MCF 10A (cell line): ENCODE measurements around the gene POLR1A. TPM values are rescaled to one million over a fixed set of nuclear protein-coding genes. Genes with fewer than 3 reads are reported as not detected.
A peak's percentile ranks its signal among the peaks of the same experiment; 100 is the strongest.

Experiments used
- BruUV-seq: library from RNA; stranded (reverse); fragments of 400-500 nt; replicated peaks from 2 replicates; lab custom pipeline; 2021; lab: Mats Ljungman, UMichigan
- CTCF ChIA-PET: fragments of 300-600 bp; sonication (Branson Sonifier 250); formaldehyde crosslinking; extraction: SDS; loops from one replicate; lab custom pipeline; 2021; ENCODE audit warnings: antibody characterized with exemption, inconsistent platforms; lab: Yijun Ruan, JAX
- POLR2A ChIA-PET: fragments of 300-600, 350-650 bp; sonication (Branson Sonifier 250); formaldehyde crosslinking; extraction: SDS; loops from one replicate; lab custom pipeline; 2020; ENCODE audit warnings: antibody characterized with exemption, inconsistent platforms; lab: Yijun Ruan, JAX
- DNase-seq: peaks from one replicate; pipeline ENCODE4 v3.0.0-alpha.2; 2018; ENCODE audit not compliant: unreplicated experiment
- H3K27ac Mint-ChIP-seq: one replicate; pipeline ENCODE4 v1.8.0; 2022; ENCODE audit warnings: mild to moderate bottlenecking, low read depth, mixed read lengths; ENCODE audit not compliant: unreplicated experiment
- H3K27me3 Mint-ChIP-seq: one replicate; pipeline ENCODE4 v1.8.0; 2022; ENCODE audit warnings: mixed read lengths; ENCODE audit not compliant: insufficient read depth, unreplicated experiment
- H3K36me3 Mint-ChIP-seq: one replicate; pipeline ENCODE4 v1.8.0; 2022; ENCODE audit warnings: mild to moderate bottlenecking, moderate library complexity, mixed read lengths; ENCODE audit not compliant: insufficient read depth, unreplicated experiment
- H3K4me1 Mint-ChIP-seq: one replicate; pipeline ENCODE4 v1.8.0; 2022; ENCODE audit warnings: mixed read lengths; ENCODE audit not compliant: insufficient read depth, unreplicated experiment
- H3K4me3 Mint-ChIP-seq: one replicate; pipeline ENCODE4 v1.8.0; 2022; ENCODE audit warnings: mild to moderate bottlenecking, moderate library complexity, mixed read lengths; ENCODE audit not compliant: unreplicated experiment
- H3K9me3 Mint-ChIP-seq: one replicate; pipeline ENCODE4 v1.8.0; 2022; ENCODE audit warnings: mixed read lengths; ENCODE audit not compliant: unreplicated experiment
- CTCF ChIP-seq: fragments of 200-600 bp; IDR thresholded peaks from one replicate; pipeline ENCODE4 v1.8.0; 2022; ENCODE audit warnings: antibody characterized with exemption, mild to moderate bottlenecking; ENCODE audit not compliant: unreplicated experiment
- intact Hi-C: fragments of 100-400 bp; cut with micrococcal nuclease; formaldehyde crosslinking; loops from 2 replicates; pipeline ENCODE4 v1.14.1; 2022
- total RNA-seq: library from RNA; stranded (reverse); gene quantifications from 2 replicates; pipeline ENCODE4 v1.2.3, GENCODE V29; 2022

POLR1A gene
- total RNA-seq, 1 experiment from 2014 or later: 52.7 TPM

DNA sequence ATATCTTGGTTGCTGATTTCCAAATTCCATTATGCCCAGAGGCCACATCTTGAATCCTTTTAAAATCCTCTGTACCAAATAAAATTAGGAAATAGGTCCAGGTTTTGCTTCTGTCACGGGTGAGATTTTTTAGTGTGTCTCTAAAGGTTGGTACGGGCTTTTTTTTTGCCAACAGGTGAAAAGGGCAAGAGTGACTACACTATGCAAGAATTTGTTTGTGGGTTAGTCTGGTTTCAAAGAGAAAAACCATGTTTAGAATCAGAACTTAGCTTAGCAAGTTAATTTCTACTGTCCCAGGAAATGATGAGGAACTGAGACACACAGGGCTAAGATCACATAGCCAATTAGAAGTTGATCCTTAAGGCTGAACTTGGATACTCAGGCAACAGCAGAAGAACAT lies 41.7 kb downstream of the POLR1A start:
- intact Hi-C loops: no loop called here
- no peak for TF ChIP-seq CTCF
- H3K4me3 Mint-ChIP-seq: no peak overlapping the region
- POLR2A ChIA-PET: interaction anchor here (0.7 to 1.3 kb wide), 7 partner anchors 42 to 427 kb away, joined by 3 to 5 read pairs (median 3); partner anchors contain the start of genes POLR1A and PTCD3
- peaks cover 25% of the 10 kb centered on the region for H3K4me1 Mint-ChIP-seq
- DNase-seq: peak; percentile 8
- H3K36me3 Mint-ChIP-seq: peaks cover 71% of the 10 kb centered on the region
- no peaks in the 10 kb centered on the region for H3K27me3 Mint-ChIP-seq
- H3K9me3 Mint-ChIP-seq: no peaks in the 10 kb centered on the region
- BruUV-seq: no TSS peak
- H3K27ac Mint-ChIP-seq: peak overlapping the region; percentile 4
- CTCF ChIA-PET: interaction anchor here (1.0 to 1.3 kb wide), 2 partner anchors 175 to 176 kb away, joined by 3 to 5 read pairs; no protein-coding TSS in a partner anchor

- BruUV-seq: no TSS peak
- peak; percentile 50 for DNase-seq
- no peak for TF ChIP-seq CTCF
- CTCF ChIA-PET: no interaction called here
- H3K27me3 Mint-ChIP-seq: no peaks in the 10 kb centered on the region
- peaks cover 69% of the 10 kb centered on the region for H3K36me3 Mint-ChIP-seq
- peaks cover 25% of the 10 kb centered on the region for H3K4me1 Mint-ChIP-seq
- peak overlapping the region; percentile 88 for H3K27ac Mint-ChIP-seq
- POLR2A ChIA-PET: no interaction called here
- intact Hi-C loops: no loop called here
- no peak overlapping the region for H3K4me3 Mint-ChIP-seq
- H3K9me3 Mint-ChIP-seq: no peaks in the 10 kb centered on the region
Measured at GRCh38 chr2:86062043-86062442, 43.6 kb downstream of the POLR1A start.

DNA sequence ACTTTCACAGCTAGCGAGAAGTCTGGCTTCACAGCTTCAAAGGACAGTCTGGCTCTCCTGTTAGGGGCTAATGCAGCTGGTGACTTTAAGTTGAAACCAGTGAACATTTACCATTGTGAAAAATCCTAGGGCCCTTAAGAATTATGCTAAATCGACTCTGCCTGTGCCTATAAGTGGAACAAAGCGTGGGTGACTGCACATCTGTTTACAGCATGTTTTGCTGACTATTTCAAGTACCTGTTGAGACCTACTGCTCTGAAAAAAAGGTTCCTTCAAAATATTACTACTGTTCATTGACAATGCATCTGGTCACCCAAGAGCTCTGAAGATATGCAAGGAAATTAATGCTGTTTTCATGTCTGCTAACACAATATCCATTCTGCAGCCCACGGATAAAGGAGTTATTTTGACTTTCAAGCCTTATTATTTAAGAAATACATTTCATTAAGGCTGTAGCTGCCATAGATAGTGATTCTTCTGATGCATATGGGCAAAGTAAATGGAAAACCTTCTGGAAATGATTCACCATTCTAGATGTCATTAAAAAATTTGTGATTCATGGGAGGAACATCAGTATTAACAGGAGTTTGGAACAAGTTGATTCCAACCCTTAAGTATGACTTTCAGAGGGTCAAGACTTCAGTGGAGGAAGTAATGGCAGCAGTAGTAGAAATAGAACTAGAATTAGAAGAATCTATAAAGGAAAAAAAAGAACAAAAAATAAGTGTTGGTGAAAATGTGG lies 48.9 kb downstream of the POLR1A start:
- POLR2A ChIA-PET: no interaction called here
- BruUV-seq: no TSS peak
- TF ChIP-seq CTCF: no peak
- H3K27me3 Mint-ChIP-seq: no peaks in the 10 kb centered on the region
- CTCF ChIA-PET: interaction anchor here (0.7 to 2.0 kb wide), 4 partner anchors 13 to 230 kb away, joined by 3 to 8 read pairs (median 6); no protein-coding TSS in a partner anchor
- H3K9me3 Mint-ChIP-seq: no peaks in the 10 kb centered on the region
- no peak overlapping the region for H3K27ac Mint-ChIP-seq
- peaks cover 5% of the 10 kb centered on the region for H3K4me1 Mint-ChIP-seq
- intact Hi-C loops: no loop called here
- H3K4me3 Mint-ChIP-seq: no peak overlapping the region
- H3K36me3 Mint-ChIP-seq: peaks cover 76% of the 10 kb centered on the region
- DNase-seq: no peak

DNA sequence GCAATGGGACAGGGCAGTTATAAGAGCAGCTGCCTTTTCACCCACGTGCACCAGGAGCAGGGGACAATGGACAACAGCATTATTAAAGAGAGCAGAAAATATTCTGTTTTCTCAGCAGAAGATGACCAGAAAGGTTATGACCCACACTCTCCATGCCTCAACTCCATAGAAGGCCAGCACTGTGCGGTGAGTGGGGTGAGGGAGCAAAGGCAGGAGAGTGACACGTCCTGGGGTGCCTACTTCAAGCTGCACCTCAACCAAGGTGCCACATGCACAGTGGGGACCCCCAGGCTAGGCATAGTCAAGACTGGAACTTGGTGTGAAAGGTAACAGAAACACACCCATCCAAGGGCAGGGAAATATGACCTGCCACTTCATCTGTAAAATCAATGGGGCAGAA lies 50.4 kb downstream of the POLR1A start:
- H3K4me3 Mint-ChIP-seq: no peak overlapping the region
- CTCF ChIA-PET: interaction anchor here (0.5 to 2.0 kb wide), 3 partner anchors 24 to 228 kb away, joined by 3 to 8 read pairs (median 7); no protein-coding TSS in a partner anchor
- no peaks in the 10 kb centered on the region for H3K4me1 Mint-ChIP-seq
- no peak for TF ChIP-seq CTCF
- H3K36me3 Mint-ChIP-seq: peaks cover 72% of the 10 kb centered on the region
- H3K9me3 Mint-ChIP-seq: no peaks in the 10 kb centered on the region
- no peak for DNase-seq
- no peak overlapping the region for H3K27ac Mint-ChIP-seq
- POLR2A ChIA-PET: interaction anchor here (1.0 kb wide), 1 partner anchor 24 kb away, joined by 3 read pairs; no protein-coding TSS in a partner anchor
- no peaks in the 10 kb centered on the region for H3K27me3 Mint-ChIP-seq
- intact Hi-C loops: no loop called here
- BruUV-seq: no TSS peak
